Measurements from ENCODE around the gene PDE5A.
"Not testable (repeated sequence)": the region's sequence is repeated elsewhere in the genome, so short reads cannot be mapped to it uniquely, and the experiment has no call there.

PDE5A gene

GRCh38 chr4:119518230-119518892, 110.2 kb downstream of the PDE5A start:
- no peak for DNase-seq

- DNase-seq, result no peak
Observed at GRCh38 chr4:119517361-119518229, 111.0 kb downstream of the PDE5A start.

GRCh38 chr4:119512398-119512797, 116.2 kb downstream of the PDE5A start:
- no peak for DNase-seq

- DNase-seq, result no peak
Observed at GRCh38 chr4:119510395-119511149, 118.0 kb downstream of the PDE5A start.

- no peak for DNase-seq
Observed at GRCh38 chr4:119508281-119508680, 120.3 kb downstream of the PDE5A start.

GRCh38 chr4:119506806-119507205, 121.8 kb downstream of the PDE5A start:
- DNase-seq, result no peak

GRCh38 chr4:119504616-119505015, 124.0 kb downstream of the PDE5A start:
- DNase-seq, result no peak

GRCh38 chr4:119501740-119502139, 126.9 kb downstream of the PDE5A start:
- no peak for DNase-seq

GRCh38 chr4:119498527-119498926, 130.1 kb downstream of the PDE5A start:
- DNase-seq, result no peak

- no peak for DNase-seq
Observed at GRCh38 chr4:119493886-119494285, 134.7 kb downstream of the PDE5A start.

- no peak for DNase-seq
Observed at GRCh38 chr4:119493419-119493818, 135.2 kb downstream of the PDE5A start.

- no peak for DNase-seq
Observed at GRCh38 chr4:119490335-119490734, 138.3 kb downstream of the PDE5A start.

GRCh38 chr4:119489305-119489704, 139.3 kb downstream of the PDE5A start:
- no peak for DNase-seq

GRCh38 chr4:119480331-119480730, 148.3 kb downstream of the PDE5A start:
- no peak for DNase-seq

GRCh38 chr4:119479835-119480234, 148.8 kb downstream of the PDE5A start:
- no peak for DNase-seq

- no peak for DNase-seq
Observed at GRCh38 chr4:119479180-119479808, 149.3 kb downstream of the PDE5A start.

- DNase-seq, result no peak
Observed at GRCh38 chr4:119478446-119479179, 150.0 kb downstream of the PDE5A start.

- DNase-seq, result no peak
Observed at GRCh38 chr4:119477412-119478053, 151.1 kb downstream of the PDE5A start.

- DNase-seq, result no peak
Observed at GRCh38 chr4:119471259-119471658, 157.3 kb downstream of the PDE5A start.

GRCh38 chr4:119470737-119471063, 157.9 kb downstream of the PDE5A start:
- DNase-seq, result not testable (repeated sequence)

- DNase-seq, result not testable (repeated sequence)
Observed at GRCh38 chr4:119470021-119470736, 158.4 kb downstream of the PDE5A start.

Data from cerebellar nuclear complex (tissue), 1 donor.